Measurements from ENCODE around the gene SSRP1.
"Not testable (repeated sequence)": the region's sequence is repeated elsewhere in the genome, so short reads cannot be mapped to it uniquely, and the experiment has no call there.

SSRP1 gene

DNA sequence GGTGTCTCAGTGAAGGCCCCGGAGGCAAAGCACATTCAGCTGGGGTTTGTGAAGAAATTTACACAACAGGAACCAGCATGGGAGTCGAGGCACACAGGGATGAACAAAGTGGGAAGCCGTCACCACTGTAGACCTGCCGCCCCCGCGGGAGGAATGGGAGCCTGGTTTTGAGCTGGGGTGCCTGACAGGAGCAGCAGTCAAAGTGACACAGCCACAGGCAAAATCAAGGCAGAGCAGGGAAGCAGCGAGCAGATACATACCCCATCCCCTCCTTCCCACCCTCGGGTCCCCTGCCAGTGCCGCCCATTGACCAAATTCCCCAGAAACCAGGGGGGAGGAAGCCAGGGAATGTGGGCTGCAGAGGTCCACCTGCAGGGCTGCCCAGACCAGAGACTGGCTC lies 23.3 kb upstream of the SSRP1 start:
- no peak for FAIRE-seq

GRCh38 chr11:57358543-57358961 lies 22.9 kb upstream of the SSRP1 start:
- no peak for FAIRE-seq

DNA sequence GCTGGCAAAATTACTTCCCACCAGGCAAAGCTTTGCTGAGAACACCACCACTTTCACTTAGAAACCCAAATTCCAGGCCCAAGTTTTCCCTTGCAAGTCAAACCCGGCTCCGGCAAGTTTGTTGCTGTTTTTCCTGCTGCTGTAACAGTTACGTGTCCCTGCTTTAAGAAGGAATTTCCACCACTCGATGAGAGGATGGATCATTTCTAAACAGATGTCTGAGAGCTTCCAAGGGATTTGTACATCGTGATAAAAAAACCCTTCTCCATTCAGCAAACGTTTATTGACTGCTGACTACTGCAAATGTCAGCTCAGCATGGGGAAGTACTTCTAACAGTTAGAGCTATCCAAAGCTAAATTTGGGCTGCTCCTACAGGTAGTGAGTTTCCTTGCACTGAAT lies 22.2 kb upstream of the SSRP1 start:
- FAIRE-seq, result no peak

- no peak for FAIRE-seq
These were observed 21.6 kb upstream of the SSRP1 start for GRCh38 chr11:57357310-57357709.

DNA sequence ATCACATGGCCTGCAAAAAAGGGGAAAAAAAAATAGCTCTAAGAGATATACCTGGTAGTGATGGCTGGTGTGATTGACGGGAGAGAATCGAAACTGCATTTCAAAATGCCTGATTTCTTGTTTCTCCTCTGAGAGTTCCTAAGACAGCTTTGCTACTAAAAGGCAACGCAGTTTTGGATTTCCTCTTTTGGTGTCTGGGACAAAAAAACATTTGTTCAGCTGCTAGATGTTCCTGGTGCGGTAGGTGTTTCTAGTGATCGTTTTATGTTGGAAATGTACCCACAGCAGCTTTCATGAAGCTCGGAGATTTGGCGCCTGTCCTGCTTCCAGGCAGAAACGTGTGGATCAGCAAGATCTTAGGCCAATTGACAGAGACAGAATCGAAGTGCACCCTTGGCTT lies 20.6 kb upstream of the SSRP1 start:
- FAIRE-seq, result no peak

GRCh38 chr11:57354699-57355098 lies 19.0 kb upstream of the SSRP1 start:
- FAIRE-seq, result no peak

GRCh38 chr11:57353852-57354251 lies 18.2 kb upstream of the SSRP1 start:
- no peak for FAIRE-seq

GRCh38 chr11:57353446-57353845 lies 17.8 kb upstream of the SSRP1 start:
- FAIRE-seq, result no peak

- no peak for FAIRE-seq
These were observed 17.3 kb upstream of the SSRP1 start for GRCh38 chr11:57353036-57353435.

- FAIRE-seq, result no peak
These were observed 14.0 kb upstream of the SSRP1 start for GRCh38 chr11:57349491-57350274.

- no peak for FAIRE-seq
These were observed 13.1 kb upstream of the SSRP1 start for GRCh38 chr11:57348636-57349313.

DNA sequence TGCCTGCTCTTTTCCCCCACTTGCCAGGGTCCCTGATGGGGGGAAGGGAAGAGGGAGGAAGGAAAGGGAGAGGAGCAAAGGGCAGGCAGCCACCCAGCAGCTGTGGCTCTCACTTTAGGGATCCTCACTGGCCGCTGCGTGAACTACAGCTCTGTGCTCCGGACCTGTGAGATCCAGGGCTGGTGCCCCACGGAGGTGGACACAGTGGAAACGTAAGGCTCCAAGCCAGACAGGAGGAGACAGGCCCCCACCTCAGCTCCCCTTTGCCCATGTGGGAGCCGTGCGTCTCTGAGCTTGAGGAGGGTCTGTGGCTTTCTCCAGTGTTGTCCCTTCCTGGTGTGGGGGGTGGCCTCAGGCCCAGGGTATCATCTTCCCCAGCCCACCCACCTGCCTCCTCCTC lies 12.4 kb upstream of the SSRP1 start:
- no peak for FAIRE-seq

- FAIRE-seq, result no peak
These were observed 11.6 kb upstream of the SSRP1 start for GRCh38 chr11:57347336-57347735.

DNA sequence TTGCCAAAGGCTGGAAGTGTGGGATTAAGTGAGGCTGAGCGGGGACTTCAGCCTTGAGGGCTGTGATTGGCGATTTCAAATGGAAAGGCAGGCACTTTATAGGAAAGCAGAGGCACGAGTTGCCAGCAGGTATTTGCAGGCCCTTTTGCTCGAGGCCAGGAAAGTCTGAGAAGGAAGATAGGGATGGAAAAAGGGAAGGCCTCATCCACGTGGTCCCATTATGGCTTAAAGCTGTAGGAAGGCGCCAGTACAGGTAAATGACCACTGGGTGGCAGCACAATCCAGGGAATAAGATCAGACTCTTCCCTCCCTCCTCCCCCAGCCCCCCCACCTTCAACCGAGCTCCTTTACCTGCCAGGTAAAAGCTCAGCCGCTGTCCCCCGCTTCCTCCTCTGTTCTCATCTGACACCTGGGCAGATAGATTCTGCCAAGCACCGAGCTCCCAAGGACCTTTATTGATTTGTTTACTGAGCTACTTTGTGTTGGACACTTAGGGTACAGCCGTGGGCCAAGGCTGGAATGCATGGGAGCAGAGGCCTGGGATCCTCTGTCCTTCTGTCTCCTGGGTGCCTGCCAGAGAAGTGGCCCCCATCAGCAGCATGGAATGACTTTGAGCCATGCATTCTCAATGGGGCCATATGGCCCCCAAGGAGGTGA lies 10.0 kb upstream of the SSRP1 start:
- FAIRE-seq, result no peak

GRCh38 chr11:57344826-57345225 lies 9.1 kb upstream of the SSRP1 start:
- FAIRE-seq, result no peak

GRCh38 chr11:57343825-57344224 lies 8.1 kb upstream of the SSRP1 start:
- no peak for FAIRE-seq

- FAIRE-seq, result no peak
These were observed 7.0 kb upstream of the SSRP1 start for GRCh38 chr11:57342702-57343101.

- no peak for FAIRE-seq
These were observed 5.6 kb upstream of the SSRP1 start for GRCh38 chr11:57341250-57341808.

DNA sequence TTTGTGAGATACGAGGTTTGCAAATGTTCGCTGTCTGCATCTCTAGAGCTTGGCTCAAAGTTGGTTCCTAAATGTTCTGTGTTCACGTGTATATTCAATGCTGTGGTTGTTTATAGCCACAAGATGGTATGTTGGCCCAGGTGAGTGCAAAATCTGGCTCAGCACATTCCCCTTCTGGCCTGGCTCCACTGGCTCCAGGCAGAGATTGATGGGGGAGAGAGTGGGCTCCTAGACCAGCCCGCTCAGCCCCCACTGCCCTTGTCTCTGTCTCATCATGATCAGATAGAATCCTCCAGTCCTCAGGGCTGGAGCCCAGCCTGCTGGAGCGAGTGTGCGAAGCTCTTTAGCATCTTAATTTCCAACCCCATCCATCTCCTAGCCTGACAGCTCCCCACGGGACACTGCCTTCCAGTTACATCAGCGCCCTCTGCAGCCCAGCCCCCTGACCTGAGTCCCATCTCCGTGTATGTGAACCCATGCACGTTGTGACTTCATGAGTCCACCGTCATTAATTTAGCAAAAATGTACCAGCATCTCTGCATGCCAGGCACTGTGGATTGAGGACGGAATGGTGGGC lies 4.4 kb upstream of the SSRP1 start:
- FAIRE-seq, result no peak

DNA sequence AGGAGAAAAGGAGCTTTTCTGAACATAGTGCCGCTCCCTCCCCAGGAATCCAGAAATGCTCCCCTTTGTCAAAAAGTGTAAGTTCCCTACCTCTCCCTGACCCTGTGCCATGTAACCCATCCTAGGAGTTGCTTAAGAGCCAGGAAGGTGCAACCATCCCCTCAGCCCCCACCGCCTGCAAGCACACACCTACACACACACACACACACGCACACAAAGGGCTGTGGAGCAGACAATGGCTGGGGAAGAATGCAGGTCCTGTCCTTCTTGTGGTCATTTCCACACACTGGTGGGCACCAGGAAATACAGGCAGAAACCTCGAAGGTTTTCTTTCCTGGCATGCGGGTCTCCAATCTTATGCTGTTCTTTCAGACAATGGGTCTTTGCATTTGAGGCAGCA lies 3.6 kb upstream of the SSRP1 start:
- FAIRE-seq, result no peak

DNA sequence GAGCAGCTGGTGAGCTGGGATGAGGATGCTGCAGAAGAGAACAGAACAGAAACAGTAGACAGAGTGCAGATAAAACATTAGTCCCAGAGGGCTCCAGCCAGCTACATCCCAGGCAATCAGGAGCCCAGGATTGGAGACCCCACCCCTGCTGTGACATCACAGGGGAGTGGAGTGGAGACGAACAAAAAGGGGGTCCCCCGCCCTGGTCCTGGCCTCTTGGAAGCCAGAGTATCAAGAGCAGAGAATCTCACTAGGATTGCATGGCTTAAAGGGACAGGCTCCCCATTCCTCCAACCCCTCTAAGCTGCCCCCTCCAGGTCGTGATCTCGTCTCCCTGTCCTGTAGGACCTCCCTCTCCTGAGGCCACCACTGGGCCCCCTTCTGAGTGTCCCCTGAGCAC lies 2.5 kb upstream of the SSRP1 start, which contains the start of gene P2RX3:
Gene P2RX3, plus strand, starts transcription at position 211 of the 400 bp plus-strand sequence. CDS start 199 bp downstream, outside the sequence.
- FAIRE-seq, result no peak

- FAIRE-seq, result not testable (repeated sequence)
These were observed 1.2 kb upstream of the SSRP1 start for GRCh38 chr11:57336856-57337255.

DNA sequence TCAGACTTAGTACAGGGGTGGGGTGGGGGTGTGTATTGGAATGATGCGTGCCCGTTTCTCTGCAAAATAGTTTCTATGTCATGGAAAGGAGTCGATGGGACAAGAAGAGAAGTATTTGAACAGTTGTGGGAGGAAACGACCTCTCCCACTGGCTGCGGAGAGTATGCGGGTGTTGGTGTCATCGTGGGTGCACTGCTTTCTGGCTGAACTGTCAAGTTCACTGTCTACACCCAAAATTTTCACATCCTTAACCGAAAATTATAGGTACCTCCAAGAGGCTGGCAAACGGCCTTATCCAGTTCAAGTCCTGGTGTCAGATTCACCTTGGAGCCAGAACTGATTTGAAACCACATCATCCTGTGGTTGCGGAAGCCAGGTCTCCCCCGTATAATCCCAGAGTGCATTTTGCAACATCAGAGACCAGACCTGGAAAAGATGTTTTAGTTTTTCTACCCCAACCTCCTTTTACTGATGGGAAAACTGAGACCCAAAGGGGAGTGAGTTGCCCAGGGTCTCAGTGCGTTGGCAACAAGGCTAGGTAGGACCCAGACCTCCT lies 497 bp upstream of the SSRP1 start:
- no peak for FAIRE-seq

Measured in TTC549 (cell line).